GM19468 (cell line): Measurements from ENCODE around the gene PRMT3.
"Not testable (repeated sequence)": the region's sequence is repeated elsewhere in the genome, so short reads cannot be mapped to it uniquely, and the experiment has no call there.

Experiments used
- ATAC-seq: cut with Tn5 transposase; IDR thresholded peaks from one replicate; pipeline ENCODE4 v1.9.1; 2021; ENCODE audit warnings: mild to moderate bottlenecking, moderate library complexity, moderate number of reproducible peaks; ENCODE audit not compliant: unreplicated experiment; ENCODE audit errors: extremely low read depth

Gene PRMT3

DNA sequence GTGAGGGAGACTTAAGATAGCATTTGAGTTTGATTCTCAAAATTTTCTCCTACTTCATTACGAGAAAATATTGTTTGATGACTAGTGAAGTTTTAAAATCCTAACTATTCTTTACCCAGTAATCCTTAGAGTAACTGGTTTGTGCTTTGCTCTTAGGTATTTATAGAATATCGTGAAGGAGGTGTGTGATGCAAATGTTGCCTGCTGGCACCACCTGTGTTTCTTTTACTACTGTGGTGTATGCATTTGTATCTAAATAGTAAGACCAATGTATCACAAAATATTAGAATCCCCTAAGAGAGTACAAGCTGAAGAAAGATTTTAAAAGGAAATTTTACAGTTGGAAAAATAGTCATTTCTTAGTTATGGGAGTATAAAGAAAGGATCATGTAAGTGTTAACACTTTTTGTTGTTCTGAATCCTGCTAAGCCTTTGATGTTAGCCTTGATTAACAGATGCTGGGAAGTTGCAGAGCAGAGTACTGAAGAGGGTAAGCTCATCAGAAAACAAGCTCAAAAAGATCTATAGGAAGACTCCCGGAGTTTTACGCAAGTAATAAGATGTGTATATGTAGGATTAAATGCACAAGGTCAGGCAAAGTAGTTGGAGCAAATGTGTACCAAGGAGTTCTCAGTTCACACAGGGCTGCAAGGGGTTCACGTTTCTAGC, 109.7 kb downstream of the PRMT3 start:
- ATAC-seq: no peak

- ATAC-seq: peak; percentile 35
Measured at GRCh38 chr11:20501252-20501651, 113.7 kb downstream of the PRMT3 start.

GRCh38 chr11:20501971-20502370, 114.5 kb downstream of the PRMT3 start:
- ATAC-seq: no peak

DNA sequence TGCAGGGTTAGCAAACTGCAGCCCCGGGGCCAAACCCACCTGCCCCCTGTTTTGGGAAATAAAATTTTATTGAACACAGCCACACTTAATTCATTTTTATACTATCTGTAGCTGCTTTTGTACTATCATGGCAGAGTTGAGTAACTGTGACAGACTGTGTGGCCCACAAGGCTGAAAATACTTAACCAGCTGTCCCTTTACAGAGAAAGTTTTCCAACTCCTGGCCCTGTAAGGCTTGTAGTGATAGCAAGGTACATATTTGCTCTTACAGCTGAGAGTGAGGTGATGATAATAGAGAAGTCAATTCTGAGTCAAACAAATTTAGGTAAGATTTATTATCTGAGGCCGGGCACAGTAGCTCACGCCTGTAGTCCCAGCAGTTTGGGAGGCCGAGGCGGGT, 124.5 kb downstream of the PRMT3 start:
- ATAC-seq: no peak

DNA sequence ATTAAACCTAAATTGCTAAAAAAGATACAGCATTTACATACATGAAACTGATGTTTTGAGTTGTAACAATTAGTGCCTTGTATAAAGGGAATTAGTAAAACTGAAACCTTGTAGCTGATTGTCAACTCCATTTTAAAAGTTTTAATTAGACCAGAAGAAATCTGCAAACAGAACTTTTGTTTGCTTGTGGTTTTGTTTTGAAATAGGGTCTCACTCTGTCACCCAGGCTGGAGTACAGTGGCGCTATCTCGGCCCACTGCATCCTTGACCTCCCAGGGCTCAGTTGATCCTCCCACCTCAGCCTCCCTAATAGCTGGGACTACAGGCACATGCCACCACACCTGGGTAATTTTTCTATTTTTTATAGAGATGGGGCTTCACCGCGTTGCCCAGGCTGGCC, 125.4 kb downstream of the PRMT3 start:
- no peak for ATAC-seq

DNA sequence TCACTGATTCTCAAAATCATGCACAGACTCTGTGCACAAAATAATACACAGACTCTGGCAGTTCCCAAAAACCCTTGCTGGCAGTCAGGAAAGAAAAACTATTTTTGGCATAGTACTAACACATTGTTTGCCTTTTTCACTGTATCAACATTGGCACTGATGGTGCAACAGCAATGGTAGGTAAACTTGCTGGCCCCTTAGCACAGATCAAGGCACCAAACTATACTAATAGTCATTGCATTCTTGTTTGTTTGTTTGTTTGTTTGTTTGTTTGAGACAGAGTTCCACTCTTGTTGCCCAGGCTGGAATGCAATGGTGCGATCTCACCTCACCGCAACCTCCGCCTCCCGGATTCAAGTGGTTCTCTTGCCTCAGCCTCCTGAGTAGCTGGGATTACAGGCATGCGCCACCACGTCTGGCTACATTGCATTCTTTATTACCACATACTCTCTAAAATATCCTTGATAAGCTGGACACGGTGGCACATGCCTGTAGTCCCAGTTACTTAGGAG, 130.9 kb downstream of the PRMT3 start:
- no peak for ATAC-seq

- no peak for ATAC-seq
Measured at GRCh38 chr11:20522536-20522935, 135.0 kb downstream of the PRMT3 start.

DNA sequence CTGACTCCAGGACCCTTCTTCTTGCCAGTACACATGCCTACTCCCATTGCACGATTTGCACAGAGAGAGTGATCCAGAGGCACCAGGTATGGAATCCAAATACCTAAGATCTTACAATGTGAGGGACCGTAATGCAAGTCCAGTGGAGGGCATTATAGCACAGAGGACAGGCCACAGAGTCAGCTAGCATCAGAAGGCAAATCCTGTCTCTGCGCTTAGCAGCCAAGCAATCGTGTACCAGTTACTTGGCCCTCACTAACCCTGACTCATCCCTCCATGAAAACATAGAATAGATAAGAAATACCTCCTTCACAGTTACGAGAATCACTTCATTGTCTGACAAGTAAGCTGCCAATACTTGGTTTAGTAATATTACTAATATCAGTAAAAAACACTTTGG, 142.2 kb downstream of the PRMT3 start:
- ATAC-seq: no peak

DNA sequence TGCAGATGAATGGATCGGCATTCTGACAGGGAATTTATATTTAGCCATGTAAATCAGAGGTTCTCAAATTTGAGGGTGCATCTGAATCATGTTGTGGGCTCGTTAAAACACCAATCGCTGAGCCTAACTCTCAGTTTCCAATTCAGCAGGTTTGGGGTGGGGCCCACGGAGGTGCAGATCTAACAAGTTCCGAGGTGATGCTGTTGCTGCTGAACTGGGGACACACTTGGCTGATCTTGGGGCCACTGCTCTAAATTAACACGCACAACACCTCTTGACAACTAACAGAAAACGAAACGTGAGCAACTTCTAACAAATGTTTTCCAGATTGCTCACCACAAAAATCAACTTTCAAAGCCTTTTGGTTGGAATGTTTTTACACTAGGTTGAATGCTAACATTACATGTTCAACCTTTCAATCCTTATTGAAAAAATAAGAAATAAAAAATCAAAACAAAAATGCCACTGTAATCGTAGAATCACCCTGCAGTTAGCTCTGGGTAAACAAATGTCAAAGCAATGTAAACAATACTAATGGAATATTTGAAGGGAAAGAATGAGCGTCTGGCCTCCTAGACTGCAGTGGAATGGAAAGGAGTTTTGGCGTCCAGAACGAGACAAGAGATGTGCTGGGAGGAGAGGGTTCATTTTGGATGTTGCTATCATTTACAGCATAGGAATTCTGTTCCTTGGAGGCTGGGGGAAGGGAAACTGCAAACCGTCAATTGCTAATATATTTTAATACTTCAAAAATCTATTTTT, 143.6 kb downstream of the PRMT3 start:
- ATAC-seq: no peak

GRCh38 chr11:20535271-20535881, 147.9 kb downstream of the PRMT3 start:
- no peak for ATAC-seq

DNA sequence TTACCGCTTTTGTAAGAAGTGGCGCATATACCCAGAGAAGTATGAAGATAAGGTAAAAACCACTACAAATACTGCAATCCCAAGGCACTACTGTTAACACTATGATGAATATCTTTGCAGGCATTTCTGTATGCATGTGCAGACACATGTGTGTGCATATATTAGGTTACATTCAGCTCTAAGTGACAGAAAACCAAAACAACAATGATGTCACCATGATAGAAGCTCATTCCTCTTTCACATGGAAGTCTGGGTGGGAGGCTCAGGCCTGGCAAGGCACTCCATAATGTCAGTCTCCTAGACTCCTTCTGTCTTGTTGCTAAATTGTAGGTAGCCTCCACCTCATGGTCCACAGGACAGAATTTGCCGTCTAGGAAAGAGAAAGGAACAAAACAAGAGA, 148.8 kb downstream of the PRMT3 start:
- no peak for ATAC-seq

DNA sequence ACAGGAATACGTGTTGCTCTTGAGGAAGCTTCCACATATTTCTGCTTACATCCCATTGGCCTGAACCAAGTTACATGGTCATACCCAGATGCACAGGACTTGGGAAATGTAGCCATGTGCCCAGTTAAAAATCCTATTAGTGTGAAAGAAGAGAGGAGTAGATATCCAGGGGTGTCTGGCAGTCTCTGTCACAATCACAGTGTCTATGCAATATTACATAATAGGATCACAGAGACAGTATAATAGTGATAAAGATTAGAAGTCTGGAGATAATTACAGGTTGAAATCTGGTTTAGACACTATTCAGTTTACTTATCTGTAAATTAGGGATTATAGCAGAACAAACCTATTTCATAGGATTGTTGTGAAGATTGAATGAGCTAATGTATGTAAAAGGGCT, 149.3 kb downstream of the PRMT3 start:
- ATAC-seq: no peak

DNA sequence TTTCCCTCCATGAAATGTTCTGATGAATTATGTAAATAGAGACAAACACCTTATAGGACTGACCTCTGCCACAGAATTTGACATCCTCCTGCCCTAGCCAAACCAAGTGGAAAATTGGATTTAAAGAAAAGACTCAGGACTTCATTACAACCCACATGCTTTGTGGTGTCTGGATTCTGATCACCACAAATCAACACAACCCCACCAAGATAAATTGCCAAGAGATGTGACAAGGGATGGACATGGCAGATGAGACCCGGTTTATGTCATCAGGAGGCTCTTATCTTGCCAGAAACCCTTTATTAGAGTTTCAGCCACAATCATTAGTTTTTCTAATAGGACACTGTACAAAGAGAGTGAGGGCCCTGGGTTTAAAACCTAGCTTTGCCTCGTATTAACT, 154.0 kb downstream of the PRMT3 start:
- ATAC-seq: no peak

DNA sequence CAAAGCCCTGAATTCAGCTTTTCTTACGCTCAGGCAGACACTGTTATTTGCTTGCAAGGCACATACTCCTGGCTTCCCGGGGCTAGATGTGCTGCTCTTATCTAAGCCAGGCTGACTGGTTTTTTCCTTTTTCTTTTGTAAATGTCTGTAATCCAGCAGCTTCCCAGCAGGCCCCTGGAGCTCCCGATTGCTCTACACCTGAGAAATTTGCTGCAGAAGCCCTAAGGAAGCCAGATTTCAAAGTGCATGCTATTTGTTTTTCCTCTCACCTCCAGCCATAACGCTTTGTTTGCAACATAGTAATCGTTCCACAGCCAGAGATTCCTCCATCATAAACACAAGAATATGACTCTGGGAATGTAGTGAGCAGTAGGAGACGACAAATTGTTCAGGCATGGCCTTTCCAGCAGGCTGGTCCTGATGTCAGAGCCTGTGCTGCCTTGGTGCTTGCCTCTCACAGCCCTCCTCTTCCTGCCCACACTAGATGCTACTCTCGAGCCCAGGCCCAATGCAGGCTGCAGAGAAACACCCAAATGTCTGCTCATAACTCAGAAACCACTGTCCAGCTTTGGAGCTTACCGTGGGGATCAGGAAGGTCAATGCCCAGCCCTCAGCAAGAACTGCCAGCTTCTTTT, 157.2 kb downstream of the PRMT3 start:
- ATAC-seq: no peak

DNA sequence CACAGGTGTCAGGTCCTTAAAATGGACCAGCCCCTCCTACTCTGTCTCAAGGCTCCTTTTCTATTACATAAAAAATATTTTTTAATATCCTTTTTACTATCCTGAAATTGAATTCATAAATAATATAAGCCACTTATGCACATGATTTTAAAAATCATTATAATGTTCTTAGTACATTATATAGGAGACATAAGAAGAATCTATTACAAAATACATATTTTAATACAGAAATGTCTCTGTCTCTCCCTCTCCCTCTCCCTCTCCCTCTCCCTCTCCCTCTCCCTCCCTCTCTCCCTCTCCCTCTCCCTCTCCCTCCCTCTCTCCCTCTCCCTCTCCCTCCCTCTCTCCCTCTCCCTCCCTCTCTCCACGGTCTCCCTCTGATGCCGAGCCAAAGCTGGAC, 159.9 kb downstream of the PRMT3 start:
- no peak for ATAC-seq

DNA sequence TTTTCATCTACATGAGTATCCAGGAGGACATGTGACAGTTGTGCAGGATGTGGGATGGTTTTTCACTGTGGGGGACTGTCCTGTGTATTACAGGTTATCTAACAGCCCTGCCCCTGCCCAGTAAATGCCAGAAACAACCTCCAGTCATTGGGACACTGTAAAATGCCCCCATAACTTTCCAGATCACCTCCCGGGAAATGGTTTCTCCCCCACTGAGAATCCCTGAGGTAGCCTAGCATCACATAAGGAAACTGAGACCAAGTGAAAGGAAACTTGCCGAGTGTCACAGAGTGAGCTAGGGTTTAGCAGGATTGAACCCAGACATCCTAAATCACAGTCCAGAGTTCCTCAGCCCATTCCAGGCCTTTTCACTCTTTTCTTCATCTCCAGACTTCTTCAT, 163.6 kb downstream of the PRMT3 start:
- ATAC-seq: no peak

- no peak for ATAC-seq
Measured at GRCh38 chr11:20555783-20556182, 168.3 kb downstream of the PRMT3 start.

DNA sequence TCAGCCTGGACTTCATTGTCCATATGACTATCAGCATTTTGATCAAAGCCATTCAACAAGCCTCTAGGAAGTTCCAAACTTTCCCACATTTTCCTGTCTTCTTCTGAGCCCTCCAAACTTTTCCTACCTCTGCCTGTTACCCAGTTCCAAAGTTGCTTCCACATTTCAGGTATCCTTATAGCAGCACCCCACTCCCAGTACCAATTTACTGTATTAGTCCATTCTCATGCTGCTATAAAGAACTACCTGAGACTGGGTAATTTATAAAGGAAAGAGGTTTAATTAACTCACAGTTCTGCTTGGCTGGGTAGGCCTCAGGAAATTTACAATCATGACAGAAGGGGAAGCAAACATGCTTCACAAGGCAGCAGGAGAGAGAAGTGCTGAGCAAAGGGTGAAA, 168.9 kb downstream of the PRMT3 start:
- ATAC-seq: not testable (repeated sequence)

GRCh38 chr11:20558741-20559140, 171.2 kb downstream of the PRMT3 start:
- no peak for ATAC-seq
